GM18870 (cell line): ENCODE measurements around the gene DISC1.

Experiments used
- ATAC-seq: cut with Tn5 transposase; IDR thresholded peaks from one replicate; pipeline ENCODE4 v1.9.1; 2021; ENCODE audit warnings: moderate library complexity; ENCODE audit not compliant: unreplicated experiment

Gene DISC1

GRCh38 chr1:232018231-232019025 is 391.8 kb downstream of the DISC1 start:
- no peak for ATAC-seq

DNA sequence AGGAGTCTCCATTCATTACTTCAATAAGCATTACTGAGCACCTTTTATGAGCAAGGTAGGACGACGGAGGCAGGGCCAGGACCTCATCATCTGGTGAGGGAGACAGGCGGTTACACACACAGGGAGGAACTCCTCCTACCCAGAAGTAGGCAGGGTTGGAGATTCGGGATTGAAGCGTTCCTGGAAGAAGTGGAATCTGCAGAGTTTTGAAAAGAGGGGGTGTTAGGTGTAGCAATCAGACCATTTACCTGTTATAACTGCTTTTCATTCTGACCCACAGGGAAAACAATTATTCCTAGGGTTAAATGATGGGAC is 392.4 kb downstream of the DISC1 start:
- ATAC-seq = no peak

DNA sequence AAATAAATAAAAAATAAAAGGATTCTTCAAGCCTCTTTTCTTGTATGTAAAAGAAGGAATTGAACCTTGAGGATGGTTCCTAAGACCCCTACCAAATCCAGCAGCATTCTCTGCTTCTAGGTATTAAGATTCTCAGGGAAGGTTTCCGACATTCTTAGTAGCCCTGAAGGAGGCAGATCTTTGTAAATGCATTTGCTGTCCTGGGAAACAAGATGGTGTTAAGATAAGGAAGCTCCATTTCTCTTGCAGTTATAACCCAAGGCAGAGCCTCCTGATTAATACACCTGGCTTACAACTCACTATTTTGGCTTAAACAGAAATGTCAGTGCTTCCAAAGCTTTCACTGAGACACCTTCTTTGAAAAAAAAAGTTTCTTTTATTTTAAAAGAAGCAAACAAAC is 393.8 kb downstream of the DISC1 start:
- no peak for ATAC-seq

DNA sequence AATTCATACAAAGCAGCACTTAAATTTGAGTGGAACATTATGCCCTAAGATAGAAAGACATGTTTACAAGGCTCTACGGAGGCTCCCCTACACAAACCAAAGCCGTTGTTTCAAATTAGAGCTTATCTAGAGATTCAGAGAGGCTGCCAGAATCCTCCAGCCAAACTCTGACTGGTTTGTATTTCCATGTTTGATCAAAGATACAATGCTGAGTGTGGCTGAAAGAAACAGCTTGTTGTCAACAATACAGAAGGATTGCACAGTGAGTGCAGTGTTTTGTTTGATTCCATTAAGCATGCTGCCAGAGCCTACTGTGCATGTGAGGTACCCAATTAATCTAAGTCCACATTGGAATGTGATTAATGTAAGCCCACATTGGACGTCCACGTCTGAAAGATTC is 402.7 kb downstream of the DISC1 start:
- ATAC-seq = no peak

DNA sequence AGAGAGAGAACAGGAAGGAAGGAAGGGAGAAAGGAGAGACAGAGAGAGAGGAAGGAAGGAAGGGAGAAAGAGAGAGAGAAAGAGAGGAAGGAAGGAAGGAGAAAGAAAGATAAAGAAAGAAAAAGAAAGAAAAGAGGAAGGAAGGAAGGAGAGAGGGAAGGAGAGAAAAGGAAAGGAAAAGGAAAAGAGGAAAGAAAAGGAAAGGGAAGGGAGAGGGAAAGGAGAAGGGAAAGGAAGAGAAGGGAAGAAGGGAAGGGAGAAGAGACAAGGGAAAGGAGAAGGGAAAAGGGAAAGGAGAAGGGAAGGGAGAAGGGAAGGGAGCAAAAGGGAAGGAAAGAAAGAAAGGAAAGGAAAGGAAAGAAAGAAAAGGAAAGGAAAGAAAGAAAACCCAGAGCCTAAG is 404.6 kb downstream of the DISC1 start:
- no peak for ATAC-seq

GRCh38 chr1:232033285-232033684 is 406.7 kb downstream of the DISC1 start:
- ATAC-seq = no peak

DNA sequence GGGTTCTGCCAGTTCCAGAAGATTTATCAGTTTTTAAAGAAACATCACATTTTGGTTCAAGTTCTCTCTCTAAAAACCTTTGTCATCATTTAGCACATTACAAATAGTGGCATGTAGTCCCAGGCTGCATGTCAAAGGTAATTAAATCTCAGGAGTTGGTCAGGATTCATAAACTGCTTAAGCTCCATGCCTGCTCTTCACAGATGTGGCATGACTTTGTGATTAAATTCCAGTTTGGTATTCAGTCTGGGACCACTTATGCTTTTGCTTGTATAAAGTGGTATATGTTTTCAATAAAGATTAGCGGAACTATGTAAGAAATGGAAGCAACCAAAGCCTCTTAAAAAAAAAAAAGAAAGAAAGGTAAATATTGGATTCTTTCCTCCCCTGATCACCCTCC is 408.0 kb downstream of the DISC1 start:
- ATAC-seq = no peak

DNA sequence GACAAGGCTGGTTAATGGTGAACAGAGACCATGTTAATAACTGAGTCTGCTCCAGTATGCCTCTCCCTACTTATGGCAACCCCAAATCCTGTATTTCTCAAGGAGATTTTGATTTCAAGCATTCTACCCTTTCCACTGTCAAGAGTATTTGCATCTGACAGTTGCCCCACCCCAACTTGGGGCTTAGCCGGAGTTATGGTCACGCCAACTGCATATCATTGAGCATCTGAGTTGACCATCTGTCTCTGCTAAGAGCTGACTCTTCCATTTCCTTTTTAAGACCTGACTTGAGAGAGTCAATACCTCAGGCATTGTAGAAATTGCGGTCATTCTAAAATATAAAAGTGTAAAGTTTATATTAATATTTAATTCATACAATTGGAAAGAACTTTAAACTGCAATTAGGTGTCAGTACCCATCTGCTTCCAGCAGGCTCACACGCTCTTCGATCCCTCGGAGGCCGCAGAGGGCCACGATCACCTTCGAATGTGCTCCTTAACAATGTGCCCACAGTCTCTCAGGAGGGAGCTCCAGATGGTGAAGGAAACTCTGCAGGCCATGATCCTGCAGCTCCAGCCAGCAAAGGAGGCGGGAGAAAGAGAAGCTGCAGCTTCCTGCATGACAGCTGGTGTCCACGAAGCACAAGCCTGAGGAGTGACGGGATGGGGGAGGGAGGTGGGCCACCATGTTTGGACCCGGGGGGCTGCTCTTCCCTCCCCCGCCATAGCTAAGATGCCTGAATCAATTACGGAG is 409.8 kb downstream of the DISC1 start:
- ATAC-seq = no peak

- no peak for ATAC-seq
These were observed 411.3 kb downstream of the DISC1 start for GRCh38 chr1:232037774-232038388.

- ATAC-seq = no peak
These were observed 412.4 kb downstream of the DISC1 start for GRCh38 chr1:232038706-232039677.

DNA sequence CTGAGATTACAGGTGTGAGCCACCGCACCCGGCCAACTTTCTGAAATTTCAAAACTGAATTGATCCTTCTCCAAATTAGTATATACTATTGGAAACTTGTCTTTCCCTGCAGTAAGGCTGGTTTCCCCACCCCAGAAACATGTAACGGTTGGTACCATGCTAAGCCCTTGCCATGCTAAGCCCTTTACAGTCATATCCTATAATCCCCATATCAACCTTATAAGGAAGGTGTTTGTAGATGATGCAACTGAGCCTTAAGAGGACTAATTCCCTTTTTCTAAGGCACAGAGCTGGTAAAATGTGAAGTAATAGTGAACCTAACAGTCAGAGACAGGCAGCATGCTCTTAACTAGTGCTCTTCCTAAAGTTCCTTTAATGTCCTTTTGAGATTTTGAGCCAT is 413.7 kb downstream of the DISC1 start:
- no peak for ATAC-seq

DNA sequence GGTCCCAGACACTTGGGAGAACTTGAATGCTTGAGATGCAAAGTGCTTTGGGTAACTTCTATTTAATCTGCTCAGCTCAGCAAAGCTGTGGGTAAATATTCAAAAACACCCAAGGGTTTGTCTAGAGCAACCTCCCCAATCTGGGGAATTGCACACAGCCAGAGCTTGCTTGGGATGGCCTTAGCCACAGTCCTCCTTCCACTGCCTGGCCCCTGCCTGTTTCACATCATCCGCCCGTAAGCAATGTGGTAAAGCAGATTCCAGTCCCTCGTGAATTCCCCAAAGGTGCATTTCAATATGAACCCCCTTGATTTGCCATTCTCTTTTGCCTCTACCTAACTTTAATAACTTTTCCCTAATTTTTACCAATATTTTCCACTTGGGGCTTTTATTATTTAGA is 418.1 kb downstream of the DISC1 start:
- no peak for ATAC-seq

DNA sequence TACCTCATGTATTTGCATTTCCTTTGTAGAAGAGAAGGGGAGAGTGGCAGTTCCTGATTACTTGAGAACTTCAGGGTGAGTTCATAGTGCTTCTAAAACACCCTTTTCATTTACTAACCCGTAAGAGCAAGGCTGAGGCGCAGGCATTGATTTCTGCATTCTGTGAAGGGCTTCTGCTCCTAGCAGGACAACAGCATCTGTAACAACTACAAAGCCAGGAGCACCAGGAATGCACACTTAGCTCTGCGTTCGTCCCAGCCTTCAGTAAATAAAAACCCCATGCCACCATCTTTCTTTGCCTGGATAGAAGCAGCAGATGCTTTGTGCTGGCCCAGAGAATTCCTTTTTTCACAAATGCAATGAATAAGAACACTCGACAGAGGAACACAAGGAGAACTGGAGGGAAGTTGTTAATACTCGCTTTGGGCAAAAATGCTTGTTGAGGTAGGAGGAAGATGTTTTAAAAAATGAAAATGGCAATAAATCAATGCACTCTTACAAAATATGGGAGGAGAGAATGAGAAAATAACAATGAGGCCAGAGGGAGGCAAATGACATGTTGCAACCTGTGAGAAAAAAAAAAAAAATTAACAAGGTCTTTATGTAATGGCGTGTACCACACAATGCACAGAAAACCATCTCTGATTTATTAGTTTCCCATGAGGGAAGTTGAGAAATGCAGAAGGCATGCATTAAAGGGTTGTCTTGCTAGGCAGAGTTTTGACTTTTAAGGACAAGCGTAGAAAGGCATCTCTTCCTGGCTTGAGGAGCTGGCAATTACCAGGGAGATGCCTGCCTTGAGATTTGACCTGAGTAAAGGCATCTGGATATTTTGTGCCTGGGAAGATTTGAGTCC is 418.8 kb downstream of the DISC1 start:
- ATAC-seq = no peak

DNA sequence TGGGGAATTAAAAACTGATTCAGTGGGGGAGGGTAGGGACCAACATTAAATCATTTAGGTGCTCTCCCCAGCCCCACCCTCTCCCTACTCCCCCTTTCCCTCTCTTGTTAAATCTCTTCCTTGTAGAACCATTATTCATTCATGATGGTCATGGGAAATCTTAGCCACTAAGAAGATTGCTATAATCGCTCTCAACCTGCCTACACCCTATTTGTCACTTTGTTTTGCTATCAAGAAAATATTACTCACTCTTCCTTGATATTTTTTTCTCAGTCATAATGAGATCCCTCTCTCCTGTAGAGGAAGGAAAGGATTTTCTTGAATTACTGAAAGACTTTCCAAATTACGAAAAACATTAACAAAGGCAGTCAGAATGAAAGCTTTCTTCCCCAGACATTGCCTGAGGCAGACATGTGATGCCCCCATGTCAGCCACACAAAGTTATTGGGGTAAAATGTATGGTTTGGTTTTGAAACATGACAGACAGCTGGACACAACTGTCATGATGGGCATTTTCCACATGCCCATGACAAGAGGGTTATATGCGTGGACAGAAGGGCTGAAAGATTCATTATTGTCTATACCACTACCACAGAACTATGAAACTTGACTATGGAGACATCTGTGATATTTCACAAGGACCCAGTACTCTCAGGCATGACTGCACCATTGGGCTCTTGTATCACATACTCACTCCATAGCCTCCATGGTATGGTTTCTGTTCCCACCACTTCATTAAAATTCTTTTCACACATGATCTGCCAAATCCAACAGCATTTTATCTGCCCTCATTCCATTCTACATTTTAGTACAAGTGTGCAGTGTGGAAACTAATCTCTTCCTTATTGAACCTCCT is 420.1 kb downstream of the DISC1 start:
- ATAC-seq = no peak

DNA sequence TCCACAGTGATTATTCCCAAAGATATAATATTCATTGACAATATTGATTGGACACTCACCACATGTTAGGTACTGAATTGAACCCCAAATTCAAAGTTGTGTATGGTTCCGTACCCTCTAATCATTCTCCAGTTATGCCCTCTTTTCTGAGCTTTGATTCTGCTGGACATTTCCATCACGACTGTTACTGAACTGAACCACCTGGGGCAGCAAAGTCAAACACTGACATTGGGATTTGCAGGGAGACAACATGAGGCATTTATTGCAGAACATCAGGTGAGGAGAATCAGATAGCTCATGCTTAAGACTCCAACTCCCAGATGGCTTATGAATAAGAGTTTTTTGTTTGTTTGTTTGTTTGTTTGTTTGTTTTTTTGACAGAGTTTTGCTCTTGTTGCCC is 420.9 kb downstream of the DISC1 start:
- no peak for ATAC-seq

GRCh38 chr1:232048481-232048880 is 421.9 kb downstream of the DISC1 start:
- ATAC-seq = no peak

DNA sequence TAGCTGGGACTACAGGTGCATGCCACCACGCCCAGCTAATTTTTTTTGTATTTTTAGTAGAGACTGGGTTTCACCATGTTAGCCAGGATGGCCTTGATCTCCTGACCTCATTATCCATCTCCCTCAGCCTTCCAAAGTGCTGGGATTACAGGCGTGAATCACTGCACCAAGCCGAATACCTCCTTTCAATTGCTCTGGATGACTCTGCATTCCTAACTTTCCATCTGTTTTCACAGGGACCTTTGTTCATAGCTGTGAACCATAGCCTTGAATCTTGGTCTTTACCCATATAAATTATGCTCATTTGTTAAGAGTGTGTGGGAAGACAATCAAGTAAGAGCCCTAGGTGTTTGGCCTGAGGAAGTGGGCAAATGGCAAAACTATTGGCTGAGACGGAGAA is 422.7 kb downstream of the DISC1 start:
- ATAC-seq = no peak

DNA sequence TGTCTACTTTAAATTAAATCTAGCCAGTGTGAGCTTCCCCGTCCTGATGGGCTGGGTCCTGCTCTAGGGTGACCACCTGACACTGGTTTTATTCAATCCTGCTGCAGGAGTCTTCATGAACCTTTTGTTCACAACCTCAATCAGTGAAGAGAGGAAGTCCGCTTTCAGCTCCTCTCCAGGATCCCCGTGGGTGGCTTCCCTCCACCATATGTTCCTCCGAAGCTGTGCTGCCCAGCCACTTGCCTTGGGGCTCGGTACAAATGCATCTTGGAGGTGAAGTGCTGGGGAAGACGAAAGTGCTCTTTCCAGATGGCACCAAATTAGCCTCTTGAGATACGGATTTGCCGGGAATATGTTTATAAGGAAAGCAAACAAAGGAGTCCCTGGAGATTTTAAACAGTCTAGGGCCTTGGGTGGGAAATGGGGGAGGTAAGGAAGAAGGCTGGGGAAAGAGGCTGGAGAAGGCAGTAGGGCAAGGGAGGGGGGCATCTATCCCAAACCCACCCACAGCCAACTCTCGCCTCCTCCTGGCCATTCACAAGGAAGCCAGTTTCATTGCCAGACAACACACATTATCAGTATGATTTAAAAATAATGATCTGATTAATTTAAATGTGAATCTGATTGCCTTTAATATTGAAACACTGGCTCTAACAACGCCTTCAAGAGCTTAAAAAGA is 430.8 kb downstream of the DISC1 start:
- ATAC-seq = no peak

DNA sequence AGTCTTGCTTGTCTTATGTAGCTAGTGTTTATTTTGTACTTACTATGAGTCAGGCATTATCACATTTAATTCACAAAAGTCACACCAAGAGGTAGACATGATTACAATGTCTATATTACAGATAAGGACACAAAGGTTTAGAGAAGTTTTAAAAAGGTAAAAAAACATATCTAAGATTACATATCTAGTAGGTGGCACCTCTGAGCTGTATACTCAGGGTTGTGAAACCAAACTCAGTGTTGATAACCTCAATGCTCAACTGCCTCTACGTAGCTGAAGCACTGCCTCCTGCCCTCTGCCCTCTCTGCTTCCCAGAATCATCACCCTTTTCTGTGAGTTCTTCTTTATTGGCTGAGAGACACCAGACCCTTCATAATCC is 431.3 kb downstream of the DISC1 start:
- ATAC-seq = no peak
